HTR-8/SVneo (cell line): ENCODE results near the gene KLHL6.
"Not testable (repeated sequence)": the region's sequence is repeated elsewhere in the genome, so short reads cannot be mapped to it uniquely, and the experiment has no call there.

Experiments
- DNase-seq: peaks from one replicate; pipeline ENCODE4 v3.0.0; 2011; ENCODE audit warnings: low spot score, mixed read lengths; ENCODE audit not compliant: insufficient read length
- FAIRE-seq: peaks from 2 replicates; lab custom pipeline; 2011; peaks lifted over from hg19 to GRCh38; lab: Jason Lieb, UNC

The KLHL6 gene

GRCh38 chr3:183460081-183461055 lies 95.1 kb downstream of the KLHL6 start:
- no peak for DNase-seq
- FAIRE-seq: no peak

- DNase-seq (no peak), FAIRE-seq (no peak)
Observed at GRCh38 chr3:183455089-183455488, 100.4 kb downstream of the KLHL6 start.

- no peak for FAIRE-seq
- no peak for DNase-seq
Observed at GRCh38 chr3:183454064-183454463, 101.4 kb downstream of the KLHL6 start.

GRCh38 chr3:183449791-183450190 lies 105.7 kb downstream of the KLHL6 start:
- DNase-seq (no peak), FAIRE-seq (no peak)

GRCh38 chr3:183449391-183449790 lies 106.1 kb downstream of the KLHL6 start:
- no peak for DNase-seq
- FAIRE-seq: no peak

- DNase-seq: no peak
- FAIRE-seq: no peak
Observed at GRCh38 chr3:183448369-183449128, 107.0 kb downstream of the KLHL6 start.

GRCh38 chr3:183447206-183448001 lies 108.1 kb downstream of the KLHL6 start:
- FAIRE-seq: peak; percentile 98

GRCh38 chr3:183446838-183447205 lies 108.7 kb downstream of the KLHL6 start:
- no peak for DNase-seq
- FAIRE-seq: no peak

More at GRCh38 chr3:183447206-183448001, 108.1 kb downstream of the KLHL6 start:
- peak; percentile 90 for DNase-seq

GRCh38 chr3:183444748-183445147 lies 110.8 kb downstream of the KLHL6 start:
- DNase-seq: no peak
- no peak for FAIRE-seq

- no peak for FAIRE-seq
- DNase-seq: no peak
Observed at GRCh38 chr3:183443395-183444385, 111.8 kb downstream of the KLHL6 start.

- FAIRE-seq: no peak
- no peak for DNase-seq
Observed at GRCh38 chr3:183442994-183443393, 112.5 kb downstream of the KLHL6 start.

- DNase-seq, FAIRE-seq: not testable (repeated sequence)
Observed at GRCh38 chr3:183440521-183440920, 115.0 kb downstream of the KLHL6 start.

- FAIRE-seq (no peak), DNase-seq (no peak)
Observed at GRCh38 chr3:183439515-183439914, 116.0 kb downstream of the KLHL6 start.

GRCh38 chr3:183438735-183439134 lies 116.8 kb downstream of the KLHL6 start:
- DNase-seq: no peak
- no peak for FAIRE-seq

GRCh38 chr3:183437666-183438564 lies 117.6 kb downstream of the KLHL6 start:
- no peak for DNase-seq
- FAIRE-seq: no peak
